Body of pancreas (tissue), 4 donors: ENCODE data around the gene ERCC4.

Experiments used
- CTCF ChIP-seq, 7 experiments: fragments of 450-650 bp in 4 of 7; fragments of 200-600 bp in 3 of 7; sonication (generic) in 3 of 7; IDR thresholded peaks; one replicate each; pipeline ENCODE4 v1.5.1; 2016 to 2019; ENCODE audit warnings: antibody characterized with exemption in 7 of 7
- POLR2A ChIP-seq, 3 donors: fragments of 450-650 bp; IDR thresholded peaks; one replicate each; pipeline ENCODE4 v1.6.1; 2016; ENCODE audit warnings: antibody characterized with exemption in 3 of 3, mild to moderate bottlenecking in 2 of 3

- no peak for TF ChIP-seq CTCF (IDR thresholded peaks at IDR 0.05)
- no peak for TF ChIP-seq POLR2A (IDR thresholded peaks at IDR 0.05)
These were observed 12.5 kb upstream of the ERCC4 start for GRCh38 chr16:13907431-13907830.
